Measurements from ENCODE around the gene MUC5B.

- TF ChIP-seq CTCF (IDR thresholded peaks at IDR 0.05) = no peak
- no peak for TF ChIP-seq POLR2A (IDR thresholded peaks at IDR 0.05)
Observed at GRCh38 chr11:1225386-1226225, 2.7 kb downstream of the MUC5B start.
